DMS153 (cell line): Measurements from ENCODE around the gene DGKD.

ENCODE experiments used
- DNase-seq: peaks from one replicate; lab custom pipeline; 2025; lab: John Stamatoyannopoulos, UW

DGKD gene

DNA sequence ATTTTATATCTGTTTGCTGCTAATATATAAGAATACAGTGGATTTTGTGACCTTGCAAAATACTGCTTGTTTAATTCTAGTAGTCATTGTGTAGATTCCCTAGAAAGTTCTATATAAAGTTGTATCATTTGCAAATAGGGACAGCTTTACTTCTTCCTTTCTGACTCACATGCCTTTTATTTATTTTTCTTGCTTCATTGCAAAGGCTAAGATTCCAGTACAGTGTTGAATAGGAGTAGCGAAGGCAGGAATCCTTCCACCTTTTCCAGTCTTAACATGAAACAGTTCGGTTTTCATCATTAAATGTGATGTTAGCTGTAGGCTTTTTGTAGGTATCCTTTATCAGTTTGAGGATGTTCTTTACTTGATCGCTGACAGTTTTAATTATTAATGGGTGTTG lies 58.1 kb downstream of the DGKD start:
- no peak for DNase-seq

DNA sequence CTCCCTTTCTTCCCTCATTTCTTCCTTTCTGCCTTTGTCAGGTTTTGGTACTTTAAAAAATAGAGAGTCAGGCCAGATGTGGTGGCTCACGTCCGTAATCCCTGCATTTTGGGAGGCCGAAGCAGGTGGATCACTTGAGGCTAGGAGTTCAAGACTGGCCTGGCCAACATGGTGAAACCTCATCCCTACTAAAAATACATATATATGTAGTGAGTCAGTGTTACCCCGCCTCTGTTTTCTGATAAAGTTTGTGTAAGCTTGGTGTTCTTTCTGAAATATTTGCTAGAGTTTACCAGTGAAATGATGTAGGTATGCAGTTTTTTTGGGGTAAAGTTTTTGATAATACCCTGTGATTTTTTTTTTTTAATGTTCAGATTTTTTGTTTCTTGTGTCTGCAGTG lies 58.8 kb downstream of the DGKD start:
- DNase-seq, result no peak

DNA sequence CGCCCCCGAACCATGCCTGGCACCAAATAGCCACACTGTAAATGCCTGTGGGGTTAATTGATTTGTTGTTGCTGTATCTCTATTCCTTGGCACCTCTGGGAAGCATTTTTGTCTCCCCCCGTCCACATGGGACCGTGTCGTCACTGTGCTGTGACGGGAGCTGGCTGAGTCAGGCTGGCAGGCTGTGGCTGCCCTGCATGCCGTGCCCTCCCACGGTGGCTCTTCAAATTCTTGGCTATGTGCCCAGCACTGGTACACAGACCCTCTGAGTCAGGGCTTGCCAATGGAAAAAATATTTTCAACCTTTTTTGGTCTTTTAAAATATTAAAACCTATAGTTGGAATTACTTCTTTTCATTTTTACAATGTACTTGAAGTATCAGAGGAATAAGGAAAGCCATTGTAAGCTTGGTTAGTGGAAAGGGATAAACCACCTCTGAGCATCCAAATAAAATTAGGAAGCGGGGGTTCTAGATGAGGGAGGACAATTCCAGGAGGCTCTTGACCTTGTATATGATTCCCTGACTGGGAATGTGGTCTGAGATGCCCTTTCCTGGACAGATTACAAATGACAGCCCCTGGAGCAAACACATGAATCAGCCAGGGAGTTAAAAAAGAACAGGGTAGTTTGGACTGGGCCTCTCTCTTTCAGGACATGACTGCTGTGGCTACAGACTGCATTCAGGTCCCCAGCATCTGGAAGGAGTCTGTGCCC lies 59.4 kb downstream of the DGKD start:
- no peak for DNase-seq

DNA sequence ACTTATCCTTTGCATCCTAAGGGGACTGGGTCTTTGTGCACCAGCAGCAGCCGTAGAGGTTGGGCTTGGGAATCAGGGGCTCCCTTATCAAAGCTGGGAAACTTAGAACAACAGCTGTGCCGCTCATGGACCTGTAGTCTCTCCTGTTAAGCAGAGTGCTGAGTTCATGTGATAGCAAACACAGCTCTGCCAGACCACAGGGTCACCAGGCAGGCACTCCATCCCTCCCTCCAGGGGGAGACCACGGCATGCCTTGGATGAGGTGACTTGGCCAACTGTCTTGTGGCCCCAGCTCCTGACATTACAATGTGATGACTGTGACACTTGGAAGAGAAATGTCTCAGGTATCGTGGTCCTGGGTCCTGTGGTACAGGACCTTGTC lies 60.0 kb downstream of the DGKD start:
- no peak for DNase-seq

DNA sequence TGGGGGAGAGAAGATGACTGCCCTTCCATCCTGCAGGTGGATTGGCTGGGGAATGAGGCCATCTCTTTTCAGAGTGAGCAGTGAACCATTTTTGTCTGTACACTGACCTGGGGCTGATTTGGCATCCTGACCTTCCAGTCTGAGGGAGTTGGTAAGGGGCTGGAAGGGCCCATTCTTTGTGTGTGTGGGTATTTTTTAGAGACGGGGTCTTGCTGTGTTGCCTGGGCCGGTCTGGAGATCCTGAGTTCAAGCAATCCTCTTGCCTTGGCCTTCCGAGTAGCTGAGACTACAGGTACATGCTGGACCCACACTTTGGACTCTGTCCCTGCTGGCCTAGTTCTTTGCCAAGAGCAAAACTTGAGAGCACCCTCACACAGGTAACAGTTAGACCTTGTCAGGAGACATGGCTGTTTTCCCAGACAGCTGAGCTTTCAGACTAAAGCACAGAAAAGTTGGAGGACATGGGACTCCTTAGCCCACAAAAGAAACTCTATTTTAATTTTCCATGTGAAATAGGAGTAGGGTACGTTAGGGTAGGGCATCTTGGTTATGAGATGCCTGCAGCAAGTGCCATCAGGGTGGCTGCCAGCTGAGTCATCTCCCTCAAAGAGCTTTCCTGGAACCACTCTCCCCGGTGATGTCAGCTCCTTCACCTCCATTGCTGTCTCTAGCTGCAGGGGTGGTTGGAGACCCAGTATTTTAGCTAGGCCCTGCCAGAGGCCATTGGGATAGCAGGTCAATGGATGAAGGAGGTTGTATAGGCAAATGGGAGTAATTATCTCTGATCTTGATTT lies 60.7 kb downstream of the DGKD start:
- DNase-seq, result no peak

DNA sequence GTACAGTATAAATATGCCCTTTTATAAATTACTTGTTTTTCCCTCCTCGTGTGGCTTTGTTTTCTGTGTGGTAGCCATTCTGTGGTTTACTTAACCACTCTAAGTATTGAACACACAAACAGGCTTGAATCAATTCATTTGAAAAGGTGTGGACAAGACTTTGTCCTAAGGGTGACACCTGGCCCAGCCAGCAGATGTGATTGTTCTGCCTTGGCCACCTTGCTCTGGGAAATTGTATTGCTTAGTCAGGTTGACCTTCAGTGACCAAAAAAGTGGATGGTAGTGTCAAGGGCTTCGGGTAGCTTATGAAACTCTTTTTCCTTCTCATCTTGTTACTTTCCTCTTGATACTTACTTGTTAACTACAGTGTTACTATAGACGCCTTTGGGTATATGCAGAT lies 61.9 kb downstream of the DGKD start:
- no peak for DNase-seq

DNA sequence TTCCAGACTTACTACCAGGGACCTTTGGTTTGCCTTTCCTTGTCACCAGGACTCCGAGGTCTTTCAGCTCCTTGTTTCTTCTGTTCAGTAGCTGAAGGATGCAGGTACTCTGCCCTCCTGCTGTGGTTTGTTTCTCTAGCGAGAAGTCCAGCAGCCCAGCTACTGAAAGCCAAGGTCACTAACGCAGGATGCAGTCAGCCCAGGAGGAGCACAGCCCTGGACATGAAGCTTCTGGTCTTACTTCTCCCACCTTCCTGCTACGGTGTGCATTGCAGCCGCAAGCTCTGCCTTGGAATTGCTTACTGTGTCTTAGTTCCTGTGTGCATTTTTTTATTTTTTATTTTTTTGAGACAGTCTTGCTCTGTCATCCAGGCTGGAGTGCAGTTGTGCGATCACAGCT lies 62.4 kb downstream of the DGKD start:
- DNase-seq, result no peak

DNA sequence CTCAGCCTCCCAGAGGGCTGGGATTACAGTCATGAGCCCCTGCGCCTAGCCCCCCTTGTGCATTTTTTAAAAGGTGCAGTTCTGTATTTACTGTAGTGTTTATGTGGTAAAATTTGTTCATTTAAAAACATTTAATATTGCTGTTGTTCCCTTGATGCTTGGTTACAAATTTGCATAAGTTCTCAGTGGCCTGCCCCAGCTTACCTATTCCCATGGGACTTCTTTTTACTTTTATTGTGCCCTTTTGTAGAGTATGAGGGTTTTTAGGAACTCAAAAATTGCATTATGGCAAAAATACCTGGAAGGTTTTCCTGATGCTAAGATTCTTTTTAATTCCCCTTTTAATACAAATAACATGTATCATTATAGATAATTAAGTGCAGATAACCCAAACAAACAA lies 63.0 kb downstream of the DGKD start:
- DNase-seq, result no peak

DNA sequence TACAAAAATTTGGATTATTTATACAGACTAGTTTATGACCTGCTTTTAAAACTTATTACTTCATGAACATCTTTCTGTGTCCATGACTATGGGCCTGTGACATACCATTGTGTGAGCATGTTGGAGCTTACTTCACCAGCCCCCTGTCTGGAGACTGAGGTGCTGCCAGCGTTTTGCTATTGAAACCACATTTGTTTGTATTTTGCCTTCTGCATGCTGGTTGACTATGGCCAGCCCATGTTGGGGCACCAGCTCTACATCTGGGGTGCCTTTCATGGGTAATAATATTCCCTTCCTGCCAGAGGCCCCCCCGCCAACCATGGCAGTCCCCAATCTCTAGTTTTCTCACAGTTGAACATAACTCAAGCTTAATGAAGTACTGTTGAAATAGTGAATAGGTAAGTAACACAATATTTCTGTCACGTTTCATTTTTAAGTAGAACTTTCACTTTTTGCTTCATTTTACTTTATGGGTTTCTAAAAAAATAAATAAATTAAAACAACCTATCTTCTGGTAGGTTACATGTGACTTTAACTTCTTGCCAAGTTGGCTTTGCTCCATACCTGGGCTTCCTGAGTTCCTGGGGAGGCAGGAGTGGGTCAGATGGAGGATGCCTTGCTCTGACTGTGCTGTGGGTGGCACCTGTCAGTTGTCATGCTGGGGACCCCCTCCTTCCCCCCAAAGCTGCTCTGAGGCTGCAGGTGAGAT lies 63.9 kb downstream of the DGKD start:
- DNase-seq, result no peak

DNA sequence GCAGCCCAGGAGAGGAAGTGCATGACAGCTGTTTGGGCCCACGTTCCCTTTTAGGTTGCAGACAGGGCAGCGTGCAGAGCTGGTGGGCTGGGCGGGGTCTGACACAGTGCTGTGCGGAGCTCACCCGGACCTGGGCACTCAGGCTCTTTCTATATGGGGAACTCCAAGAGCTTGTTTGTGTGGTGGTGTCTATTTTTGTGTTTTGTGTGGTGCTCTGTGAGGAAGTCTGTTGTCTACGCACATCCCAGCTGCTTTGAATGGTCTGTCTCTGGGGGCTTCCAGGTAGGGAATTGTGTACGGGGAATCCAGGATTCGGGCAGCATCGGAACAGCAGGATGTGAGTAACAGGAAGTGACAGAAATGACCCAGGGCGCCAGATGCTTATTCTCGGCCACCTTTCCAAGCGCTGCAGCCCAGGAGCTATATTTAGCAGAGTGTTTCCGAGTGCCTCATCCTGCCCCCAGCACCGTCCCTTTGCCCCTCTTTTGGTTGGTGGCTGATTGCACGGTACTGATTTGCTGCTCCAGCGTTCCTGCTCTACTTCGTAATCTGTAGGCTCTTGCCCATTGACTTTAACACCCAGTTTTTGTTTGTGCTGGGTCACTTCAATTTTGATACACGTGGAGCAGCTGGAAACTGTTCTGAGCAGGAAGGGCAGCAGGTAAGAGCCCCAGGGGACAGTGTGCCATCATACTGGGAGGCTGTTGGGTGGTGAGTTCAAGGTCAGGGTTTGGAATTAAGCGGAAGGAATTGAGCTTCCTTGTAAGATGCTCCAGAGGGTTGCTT lies 64.7 kb downstream of the DGKD start:
- peak; percentile 52 for DNase-seq

DNA sequence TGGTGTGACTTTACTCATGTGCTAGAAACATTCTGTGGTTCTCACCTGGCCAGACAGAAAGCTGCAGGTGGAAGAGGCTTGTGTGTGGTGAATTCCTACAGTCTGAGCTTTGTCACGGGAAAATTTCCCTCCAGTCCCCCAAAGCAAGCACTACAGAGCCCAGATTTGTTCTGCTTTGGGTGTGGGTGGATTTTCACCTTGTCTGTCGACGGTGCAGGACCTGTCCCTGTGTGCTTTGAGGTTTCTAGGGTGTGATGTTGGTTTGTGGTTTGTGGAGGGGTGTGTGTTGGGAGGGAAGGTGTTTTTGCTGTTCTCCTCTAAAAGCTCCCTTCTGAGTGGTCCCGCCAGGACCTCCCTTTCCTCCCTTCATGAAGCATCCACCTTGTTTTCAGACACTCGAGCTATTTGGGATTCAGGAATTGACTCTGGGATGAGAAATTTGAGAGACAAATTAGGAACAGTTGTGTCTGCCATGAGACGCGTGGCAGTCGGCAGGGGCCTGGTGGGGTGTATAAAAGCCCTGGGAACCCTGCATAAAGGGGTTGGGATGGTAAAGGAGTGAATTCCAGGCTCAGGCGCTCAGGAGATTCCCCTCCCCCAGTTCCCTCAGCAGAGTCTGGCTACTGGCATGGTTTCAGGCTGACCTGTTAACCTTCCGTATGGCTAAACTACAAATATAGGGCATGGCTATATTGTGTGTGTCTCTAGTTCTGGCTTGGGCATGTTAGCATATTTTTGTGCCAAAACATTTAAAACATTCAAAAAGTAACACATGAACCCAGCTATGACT lies 65.5 kb downstream of the DGKD start:
- DNase-seq, result no peak

DNA sequence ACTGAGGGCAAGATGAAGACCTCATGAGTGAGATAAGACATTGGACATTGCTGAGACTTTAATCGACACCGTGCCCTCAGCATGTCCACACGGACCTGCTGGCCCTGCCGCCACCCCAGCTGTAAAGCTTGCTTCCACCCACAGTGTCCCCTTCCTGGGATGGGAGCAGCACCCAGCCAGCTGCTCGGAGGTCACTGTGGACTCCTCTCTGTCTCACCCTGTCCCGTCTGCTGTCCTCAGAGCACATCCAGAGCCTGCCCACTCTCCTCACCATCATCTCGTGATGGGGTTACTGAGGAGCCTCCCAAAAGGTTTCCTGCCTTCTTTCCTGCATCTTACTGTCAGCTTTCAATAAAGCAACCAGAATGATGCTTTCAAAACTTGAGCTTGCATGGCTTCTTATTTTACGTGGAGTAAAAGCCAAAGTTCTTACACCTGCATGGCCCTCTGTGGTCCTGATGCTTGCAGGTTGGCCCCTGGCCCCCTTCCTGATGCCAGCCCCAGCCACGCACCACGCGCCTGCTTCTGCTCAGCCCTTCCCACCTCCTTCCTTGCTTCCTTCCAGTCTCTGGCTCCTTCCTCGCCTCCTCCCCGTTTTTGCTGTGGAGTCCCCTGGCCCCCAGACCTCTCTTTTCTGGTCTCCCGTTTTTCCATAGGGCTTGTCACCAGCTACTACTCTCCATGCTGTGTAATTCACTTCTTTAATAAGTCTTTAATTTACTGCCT lies 67.0 kb downstream of the DGKD start:
- no peak for DNase-seq

DNA sequence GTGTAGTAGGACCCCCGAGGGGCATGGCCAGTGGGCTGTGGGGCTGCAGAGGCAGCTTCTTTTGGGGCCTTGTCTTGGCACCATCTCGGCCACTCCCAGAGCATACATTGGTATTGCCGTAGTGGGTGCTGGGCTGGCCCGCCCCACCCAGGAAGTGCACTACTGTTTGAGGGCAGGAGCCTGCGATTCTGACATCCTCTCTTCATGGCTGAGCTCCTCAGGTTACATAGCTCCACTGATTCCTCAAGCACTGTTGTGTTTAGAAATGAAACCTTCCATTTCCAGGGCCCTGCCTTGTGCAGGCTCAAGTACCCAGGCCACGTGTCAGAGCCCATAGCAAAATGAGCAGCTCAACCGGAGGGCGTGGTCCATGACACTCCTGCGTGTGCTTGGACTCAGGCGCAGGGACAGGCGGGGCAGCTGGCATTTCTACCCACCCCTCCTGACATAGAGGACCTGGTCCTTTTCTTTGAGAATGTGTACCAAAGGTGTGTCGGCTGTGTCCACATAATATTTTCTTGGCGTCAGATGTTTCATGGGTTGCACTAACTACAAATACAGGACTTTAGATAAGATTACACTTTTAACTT lies 67.9 kb downstream of the DGKD start:
- DNase-seq, result peak; percentile 94

DNA sequence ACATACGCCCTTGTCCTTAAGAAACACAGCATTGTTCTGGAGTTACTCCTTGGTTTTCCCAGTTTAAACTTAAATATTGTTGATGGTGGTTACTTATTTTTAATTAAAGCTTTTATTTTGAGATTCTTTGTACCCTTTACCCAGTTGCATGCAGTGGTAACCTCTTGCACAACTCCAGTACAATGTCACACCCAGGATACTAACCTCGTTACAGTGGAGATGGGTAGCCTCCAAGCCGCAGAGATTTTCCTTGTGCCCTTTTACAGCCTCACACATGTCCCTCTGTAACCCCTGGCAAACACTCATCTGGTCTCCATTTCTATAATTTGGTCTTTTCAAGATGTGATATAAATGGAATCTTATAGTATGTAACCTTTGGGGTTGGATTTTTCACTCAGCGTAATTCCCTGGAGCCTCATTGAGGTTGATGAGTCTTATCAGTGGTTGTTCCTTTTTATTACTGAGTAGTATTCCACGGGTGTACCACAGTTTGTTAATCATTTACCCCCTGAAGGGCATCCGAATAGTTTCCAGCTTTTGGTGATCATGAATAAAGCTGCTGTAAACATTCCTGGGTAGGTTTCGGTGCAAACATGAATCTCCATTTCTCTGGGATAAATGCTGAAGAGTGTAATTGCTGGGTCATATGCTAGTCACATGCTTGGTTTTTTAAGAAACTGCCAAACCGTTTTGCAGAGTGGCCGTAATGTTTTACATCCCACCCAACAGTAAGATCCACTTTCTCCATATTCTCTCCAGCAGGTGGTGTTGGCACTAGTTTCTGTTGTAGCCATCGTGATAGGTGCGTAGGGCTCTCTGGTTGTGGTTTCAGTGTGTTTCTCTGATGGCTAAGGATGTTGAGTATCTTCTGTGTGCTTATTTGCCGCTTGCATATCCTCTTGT lies 68.6 kb downstream of the DGKD start:
- DNase-seq, result no peak

DNA sequence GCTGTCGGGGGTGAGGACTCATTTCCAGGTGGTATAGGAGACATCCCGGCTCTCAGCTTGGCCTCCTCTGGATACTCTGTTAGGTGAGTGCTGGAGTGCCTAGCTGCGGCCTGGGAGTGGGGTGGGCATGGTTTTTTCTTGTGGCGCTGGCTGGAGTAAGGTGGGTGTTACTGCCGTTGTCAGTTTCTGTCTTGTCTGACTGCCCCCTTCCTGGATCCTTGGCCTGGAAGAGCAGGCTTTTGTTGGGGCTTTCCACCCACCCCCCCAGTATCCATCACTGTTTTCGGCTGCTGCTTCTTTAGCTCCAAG lies 69.2 kb downstream of the DGKD start:
- DNase-seq, result no peak

DNA sequence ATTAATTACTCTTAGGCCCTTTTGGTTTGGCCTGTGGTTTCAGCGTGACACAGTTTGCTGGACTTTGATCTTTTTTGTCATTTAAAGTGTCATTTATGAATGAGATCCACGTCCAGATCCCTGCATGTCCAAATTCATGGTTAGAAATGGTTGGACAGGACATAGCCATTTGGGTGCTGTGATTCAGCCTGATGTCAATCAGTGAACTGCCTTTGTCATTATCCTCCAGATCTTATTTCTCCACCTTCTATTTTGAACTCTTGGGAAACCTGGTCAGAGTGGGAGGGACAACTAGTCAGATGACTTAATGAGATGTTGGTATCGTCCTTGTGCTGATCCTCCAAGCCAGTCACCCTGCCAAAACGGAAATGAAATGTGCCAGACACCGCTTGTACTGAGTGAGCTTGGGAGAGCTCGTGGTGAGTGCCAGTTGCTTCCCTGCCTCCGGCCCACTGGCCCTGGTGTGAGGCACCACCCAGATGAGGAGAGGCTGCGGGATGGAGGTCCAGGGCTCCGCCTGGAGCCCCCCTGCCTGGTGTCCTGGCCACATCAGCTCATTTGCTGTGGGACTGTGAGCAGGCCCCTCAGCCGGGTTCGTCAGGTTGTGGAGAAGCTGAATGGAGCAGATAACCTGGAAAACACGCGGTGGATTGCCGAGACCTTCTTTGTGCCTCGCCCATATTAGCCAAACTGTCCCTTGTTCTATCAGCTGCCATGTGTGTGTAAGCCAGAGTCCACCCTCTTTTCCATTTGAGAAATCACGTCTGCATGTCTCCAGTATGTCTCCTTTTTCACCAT lies 70.1 kb downstream of the DGKD start:
- no peak for DNase-seq

DNA sequence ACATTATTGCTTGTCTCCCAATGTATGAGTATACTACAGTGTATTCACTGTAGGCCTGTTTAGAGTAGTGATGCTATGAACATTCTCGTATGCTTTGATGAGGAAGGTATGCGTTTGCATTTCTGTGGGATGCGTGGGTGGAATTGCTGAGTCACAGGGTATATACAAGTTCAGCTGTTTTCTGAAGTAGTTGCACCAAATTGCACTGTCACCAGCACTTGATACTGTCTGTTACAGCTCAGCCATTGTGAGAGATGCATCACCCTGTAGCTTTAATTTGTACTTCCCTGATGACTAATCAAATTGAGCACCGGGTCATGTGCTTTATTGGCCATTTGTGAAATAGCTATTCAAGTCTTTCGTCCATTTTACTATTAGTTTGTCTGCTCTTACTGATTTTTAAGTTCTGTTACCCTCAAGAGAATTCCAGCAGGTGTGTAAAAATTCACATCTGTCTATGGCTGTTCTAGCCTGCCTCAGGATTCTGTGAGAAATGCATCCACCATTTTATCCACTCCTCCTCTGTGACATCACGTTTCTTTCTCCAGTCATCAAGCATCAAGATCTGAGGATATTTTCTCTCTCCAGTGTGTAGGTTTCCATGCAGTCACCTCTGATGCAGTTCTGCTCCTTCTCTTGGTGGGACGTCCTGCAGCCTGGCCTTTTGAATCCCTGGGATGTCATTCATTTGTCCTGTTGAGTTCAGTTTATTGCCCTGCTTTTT lies 72.5 kb downstream of the DGKD start:
- DNase-seq, result no peak

DNA sequence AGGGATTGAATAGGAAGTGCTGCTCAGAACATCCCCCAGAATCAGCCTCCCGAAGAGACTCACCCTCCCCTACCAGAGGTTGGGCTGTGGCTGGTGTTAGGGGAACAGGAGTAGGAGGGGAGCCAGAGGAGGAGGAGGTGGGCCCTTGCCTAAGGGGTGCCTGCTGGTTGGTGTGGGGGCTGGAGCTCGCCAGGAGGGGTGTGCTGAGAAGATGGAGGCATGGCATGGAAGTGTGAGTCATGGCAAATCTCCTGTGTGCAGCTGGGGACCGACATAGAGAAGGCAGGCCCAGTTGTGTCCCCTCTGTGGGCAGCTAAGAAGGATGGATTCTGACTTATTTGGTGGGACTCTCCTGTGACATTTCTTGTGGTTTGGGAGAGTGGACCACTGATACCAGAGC lies 73.7 kb downstream of the DGKD start:
- DNase-seq, result no peak
